Activated naive CD8-positive, alpha-beta T cell treated with anti-CD3 and anti-CD28 coated beads, Interleukin-2, amount 10 ng/mL, durations not matched to agents 7 days and 5 days (primary cell): Measurements from ENCODE around the gene TBC1D32. TPM values are rescaled to one million over a fixed set of nuclear protein-coding genes. Genes with fewer than 3 reads are reported as not detected.
"Not testable (repeated sequence)": the region's sequence is repeated elsewhere in the genome, so short reads cannot be mapped to it uniquely, and the experiment has no call there.

Experiments
- ATAC-seq: fragments of 150-1000 bp; cut with Tn5 transposase; one replicate; pipeline ENCODE4 v1.10.0; 2021; ENCODE audit warnings: low read depth, moderate library complexity
- POLR2A ChIA-PET: fragments of 350-600 bp; sonication (Branson Sonifier 250); formaldehyde crosslinking; loops from one replicate; lab custom pipeline; 2021; ENCODE audit warnings: antibody characterized with exemption; lab: Charles Lee
- DNase-seq: peaks from one replicate; pipeline ENCODE4 v3.0.0; 2021
- H3K27ac Mint-ChIP-seq: one replicate; pipeline ENCODE4 v1.8.0; 2022; ENCODE audit warnings: mild to moderate bottlenecking, mixed read lengths
- H3K27me3 Mint-ChIP-seq: one replicate; pipeline ENCODE4 v1.8.0; 2022; ENCODE audit warnings: mild to moderate bottlenecking, moderate library complexity, mixed read lengths
- H3K36me3 Mint-ChIP-seq: one replicate; pipeline ENCODE4 v1.8.0; 2021; ENCODE audit warnings: mild to moderate bottlenecking, mixed read lengths
- H3K4me1 Mint-ChIP-seq: one replicate; pipeline ENCODE4 v1.8.0; 2021; ENCODE audit warnings: mixed read lengths
- H3K4me3 Mint-ChIP-seq: one replicate; pipeline ENCODE4 v1.8.0; 2022; ENCODE audit warnings: mild to moderate bottlenecking, moderate library complexity, mixed read lengths
- H3K9me3 Mint-ChIP-seq: one replicate; pipeline ENCODE4 v1.8.0; 2021; ENCODE audit warnings: mixed read lengths
- total RNA-seq, 2 experiments: library from RNA; stranded (reverse); gene quantifications; one replicate each; pipeline ENCODE4 v1.2.3, GENCODE V29; 2021

The TBC1D32 gene
- total RNA-seq, 2 experiments from 2014 or later: 12.1 to 13.1 TPM

GRCh38 chr6:121311814-121312213, 22.5 kb downstream of the TBC1D32 start:
- H3K27me3 Mint-ChIP-seq, H3K27ac Mint-ChIP-seq, POLR2A ChIA-PET, ATAC-seq, H3K4me3 Mint-ChIP-seq, H3K9me3 Mint-ChIP-seq, DNase-seq, H3K4me1 Mint-ChIP-seq: not testable (repeated sequence)
- H3K36me3 Mint-ChIP-seq: peaks cover 21% of the 10 kb centered on the region

GRCh38 chr6:121310495-121310894, 23.8 kb downstream of the TBC1D32 start:
- Mint-ChIP-seq H3K36me3 (peaks cover 16% of the 10 kb centered on the region), H3K4me1 (no peaks in the 10 kb centered on the region), H3K27ac (no peak overlapping the region), H3K9me3 (peaks cover 4% of the 10 kb centered on the region), H3K27me3 (no peaks in the 10 kb centered on the region), H3K4me3 (no peak overlapping the region)
- DNase-seq (no peak), ATAC-seq (no peak)
- POLR2A ChIA-PET: no interaction called here

- Mint-ChIP-seq H3K36me3 (peaks cover 16% of the 10 kb centered on the region), H3K9me3 (peaks cover 4% of the 10 kb centered on the region), H3K4me3 (no peak overlapping the region), H3K27ac (no peak overlapping the region), H3K4me1 (no peaks in the 10 kb centered on the region), H3K27me3 (no peaks in the 10 kb centered on the region)
- POLR2A ChIA-PET: no interaction called here
- DNase-seq (no peak), ATAC-seq (no peak)
Observed at GRCh38 chr6:121309768-121310469, 24.4 kb downstream of the TBC1D32 start.

- Mint-ChIP-seq H3K36me3 (peaks cover 11% of the 10 kb centered on the region), H3K9me3 (no peaks in the 10 kb centered on the region), H3K4me1 (peaks cover 4% of the 10 kb centered on the region), H3K27me3 (no peaks in the 10 kb centered on the region), H3K27ac (no peak overlapping the region), H3K4me3 (no peak overlapping the region)
- POLR2A ChIA-PET: no interaction called here
- DNase-seq (no peak), ATAC-seq (no peak)
Observed at GRCh38 chr6:121305957-121306607, 28.2 kb downstream of the TBC1D32 start.

GRCh38 chr6:121302882-121303281, 31.4 kb downstream of the TBC1D32 start:
- peak overlapping the region; percentile 12 for H3K27ac Mint-ChIP-seq

GRCh38 chr6:121301156-121301555, 33.1 kb downstream of the TBC1D32 start:
- H3K4me1 Mint-ChIP-seq, H3K4me3 Mint-ChIP-seq, DNase-seq, ATAC-seq, H3K9me3 Mint-ChIP-seq, H3K27ac Mint-ChIP-seq, H3K27me3 Mint-ChIP-seq, POLR2A ChIA-PET: not testable (repeated sequence)
- H3K36me3 Mint-ChIP-seq: peaks cover 20% of the 10 kb centered on the region

More at GRCh38 chr6:121302882-121303281, 31.4 kb downstream of the TBC1D32 start:
- ATAC-seq (peak; percentile 36), DNase-seq (no peak)
- Mint-ChIP-seq H3K9me3 (peaks cover 2% of the 10 kb centered on the region), H3K4me1 (peaks cover 7% of the 10 kb centered on the region), H3K4me3 (peak overlapping the region; percentile 10), H3K27me3 (no peaks in the 10 kb centered on the region), H3K36me3 (peaks cover 19% of the 10 kb centered on the region)
- POLR2A ChIA-PET: no interaction called here

GRCh38 chr6:121297694-121298093, 36.6 kb downstream of the TBC1D32 start:
- H3K36me3 Mint-ChIP-seq: peaks cover 29% of the 10 kb centered on the region
- peaks cover 2% of the 10 kb centered on the region for H3K9me3 Mint-ChIP-seq
- no peak for DNase-seq
- H3K4me1 Mint-ChIP-seq: peaks cover 4% of the 10 kb centered on the region
- no peak overlapping the region for H3K27ac Mint-ChIP-seq
- no peaks in the 10 kb centered on the region for H3K27me3 Mint-ChIP-seq
- no peak overlapping the region for H3K4me3 Mint-ChIP-seq
- no peak for ATAC-seq
- POLR2A ChIA-PET: no interaction called here

- H3K27ac Mint-ChIP-seq: no peak overlapping the region
- DNase-seq (no peak), ATAC-seq (no peak)
- H3K4me1 Mint-ChIP-seq: no peaks in the 10 kb centered on the region
- H3K36me3 Mint-ChIP-seq: peaks cover 29% of the 10 kb centered on the region
- POLR2A ChIA-PET: no interaction called here
- peaks cover 4% of the 10 kb centered on the region for H3K9me3 Mint-ChIP-seq
- no peak overlapping the region for H3K4me3 Mint-ChIP-seq
- no peaks in the 10 kb centered on the region for H3K27me3 Mint-ChIP-seq
Observed at GRCh38 chr6:121285041-121285440, 49.2 kb downstream of the TBC1D32 start.

GRCh38 chr6:121274666-121275295, 59.5 kb downstream of the TBC1D32 start:
- POLR2A ChIA-PET: no interaction called here
- no peak for ATAC-seq
- no peaks in the 10 kb centered on the region for H3K27me3 Mint-ChIP-seq
- DNase-seq: no peak
- H3K9me3 Mint-ChIP-seq: peaks cover 1% of the 10 kb centered on the region
- H3K27ac Mint-ChIP-seq: no peak overlapping the region
- H3K36me3 Mint-ChIP-seq: peaks cover 33% of the 10 kb centered on the region
- H3K4me1 Mint-ChIP-seq: peaks cover 1% of the 10 kb centered on the region
- no peak overlapping the region for H3K4me3 Mint-ChIP-seq

GRCh38 chr6:121263742-121264141, 70.5 kb downstream of the TBC1D32 start:
- Mint-ChIP-seq H3K4me1 (no peaks in the 10 kb centered on the region), H3K36me3 (peaks cover 55% of the 10 kb centered on the region), H3K4me3 (no peak overlapping the region), H3K27me3 (no peaks in the 10 kb centered on the region), H3K9me3 (peaks cover 32% of the 10 kb centered on the region), H3K27ac (no peak overlapping the region)
- DNase-seq (no peak), ATAC-seq (no peak)
- POLR2A ChIA-PET: no interaction called here

GRCh38 chr6:121260651-121261102, 73.6 kb downstream of the TBC1D32 start:
- H3K27me3 Mint-ChIP-seq: no peaks in the 10 kb centered on the region
- H3K36me3 Mint-ChIP-seq: peaks cover 41% of the 10 kb centered on the region
- H3K4me3 Mint-ChIP-seq: no peak overlapping the region
- H3K4me1 Mint-ChIP-seq: no peaks in the 10 kb centered on the region
- POLR2A ChIA-PET: no interaction called here
- no peak for DNase-seq
- H3K9me3 Mint-ChIP-seq: peaks cover 23% of the 10 kb centered on the region
- H3K27ac Mint-ChIP-seq: no peak overlapping the region
- ATAC-seq: no peak

- peaks cover 46% of the 10 kb centered on the region for H3K36me3 Mint-ChIP-seq
- H3K27me3 Mint-ChIP-seq: no peaks in the 10 kb centered on the region
- H3K9me3 Mint-ChIP-seq: peaks cover 25% of the 10 kb centered on the region
- POLR2A ChIA-PET: no interaction called here
- no peak overlapping the region for H3K27ac Mint-ChIP-seq
- peak; percentile 82 for ATAC-seq
- peaks cover 10% of the 10 kb centered on the region for H3K4me1 Mint-ChIP-seq
- DNase-seq: no peak
- peak overlapping the region; percentile 21 for H3K4me3 Mint-ChIP-seq
Observed at GRCh38 chr6:121247386-121247785, 86.9 kb downstream of the TBC1D32 start.

GRCh38 chr6:121242386-121242785, 91.9 kb downstream of the TBC1D32 start:
- POLR2A ChIA-PET: no interaction called here
- Mint-ChIP-seq H3K27me3 (no peaks in the 10 kb centered on the region), H3K27ac (no peak overlapping the region), H3K36me3 (peaks cover 18% of the 10 kb centered on the region), H3K9me3 (peaks cover 6% of the 10 kb centered on the region), H3K4me3 (no peak overlapping the region), H3K4me1 (peaks cover 3% of the 10 kb centered on the region)
- no peak for DNase-seq
- no peak for ATAC-seq
